WTC11 (cell line): ENCODE results near the gene CMTM4. TPM values are rescaled to one million over a fixed set of nuclear protein-coding genes. Genes with fewer than 3 reads are reported as not detected.

ENCODE experiments used
- ATAC-seq: fragments of 200-7000 bp; cut with Tn5 transposase; 2 replicates; pipeline ENCODE4 v1.10.0; 2021; ENCODE audit warnings: mild to moderate bottlenecking, moderate library complexity
- CTCF ChIA-PET: fragments of 300-600 bp; sonication (Branson Sonifier 250); formaldehyde crosslinking; loops from one replicate; lab custom pipeline; 2021; ENCODE audit warnings: antibody characterized with exemption; lab: Charles Lee
- POLR2A ChIA-PET: fragments of 350-600 bp; sonication (Branson Sonifier 250); formaldehyde crosslinking; loops from one replicate; lab custom pipeline; 2021; ENCODE audit warnings: antibody characterized with exemption; lab: Charles Lee
- DNase-seq: peaks from one replicate; pipeline ENCODE4 v3.0.0; 2021; ENCODE audit warnings: low spot score
- H3K27ac Mint-ChIP-seq: 2 replicates; pipeline ENCODE4 v1.8.0; 2021; ENCODE audit warnings: mixed read lengths
- H3K27me3 Mint-ChIP-seq: 2 replicates; pipeline ENCODE4 v1.8.0; 2021; ENCODE audit warnings: low read depth, mild to moderate bottlenecking, moderate library complexity, mixed read lengths
- H3K36me3 Mint-ChIP-seq: 2 replicates; pipeline ENCODE4 v1.8.0; 2021; ENCODE audit warnings: mixed read lengths
- H3K4me1 Mint-ChIP-seq: 2 replicates; pipeline ENCODE4 v1.8.0; 2022; ENCODE audit warnings: mixed read lengths
- H3K4me3 Mint-ChIP-seq: 2 replicates; pipeline ENCODE4 v1.8.0; 2021; ENCODE audit warnings: mild to moderate bottlenecking, moderate library complexity, mixed read lengths
- H3K9me3 Mint-ChIP-seq: 2 replicates; pipeline ENCODE4 v1.8.0; 2021; ENCODE audit warnings: mixed read lengths
- AFF4 ChIP-seq: sonication (generic); formaldehyde crosslinking; IDR thresholded peaks from 2 replicates; pipeline ENCODE4 v1.8.1; 2023; ENCODE audit warnings: mild to moderate bottlenecking, missing genetic modification reagents, borderline replicate concordance
- ARID4B ChIP-seq: sonication (generic); formaldehyde crosslinking; IDR thresholded peaks from 2 replicates; pipeline ENCODE4 v1.8.0; 2023; ENCODE audit warnings: missing genetic modification reagents, mild to moderate bottlenecking, borderline replicate concordance
- FOXK1 ChIP-seq: sonication (generic); formaldehyde crosslinking; IDR thresholded peaks from 2 replicates; pipeline ENCODE4 v1.8.0; 2022; ENCODE audit warnings: mild to moderate bottlenecking, moderate library complexity, missing genetic modification reagents
- HMGXB4 ChIP-seq: sonication (generic); formaldehyde crosslinking; IDR thresholded peaks from 2 replicates; pipeline ENCODE4 v1.8.1; 2023; ENCODE audit warnings: mild to moderate bottlenecking, moderate library complexity, missing genetic modification reagents
- IRF1 ChIP-seq: sonication (generic); formaldehyde crosslinking; IDR thresholded peaks from 2 replicates; pipeline ENCODE4 v1.8.0; 2023; ENCODE audit warnings: missing genetic modification reagents
- MAX ChIP-seq: sonication (generic); formaldehyde crosslinking; IDR thresholded peaks from 2 replicates; pipeline ENCODE4 v1.8.0; 2022; ENCODE audit warnings: mild to moderate bottlenecking, missing genetic modification reagents
- MLX ChIP-seq: sonication (generic); formaldehyde crosslinking; IDR thresholded peaks from 2 replicates; pipeline ENCODE4 v1.8.1; 2023; ENCODE audit warnings: mild to moderate bottlenecking, missing genetic modification reagents, moderate library complexity
- OVOL2 ChIP-seq: fragments of 250-450 bp; sonication (Bioruptor Pico); IDR thresholded peaks from 2 replicates; pipeline ENCODE4 v1.9.0; 2021; ENCODE audit warnings: mild to moderate bottlenecking, borderline replicate concordance
- SP1 ChIP-seq: sonication (generic); formaldehyde crosslinking; conservative IDR thresholded peaks from 2 replicates; pipeline ENCODE4 v1.8.1; 2022; ENCODE audit warnings: missing genetic modification reagents
- TEAD1 ChIP-seq: sonication (generic); formaldehyde crosslinking; IDR thresholded peaks from 2 replicates; pipeline ENCODE4 v1.8.0; 2022; ENCODE audit warnings: mild to moderate bottlenecking, missing genetic modification reagents
- ZBTB43 ChIP-seq: sonication (generic); formaldehyde crosslinking; IDR thresholded peaks from 2 replicates; pipeline ENCODE4 v1.8.1; 2023; ENCODE audit warnings: mild to moderate bottlenecking, missing genetic modification reagents
- ZNF219 ChIP-seq: sonication (generic); formaldehyde crosslinking; IDR thresholded peaks from 2 replicates; pipeline ENCODE4 v1.8.0; 2023; ENCODE audit warnings: missing genetic modification reagents, mild to moderate bottlenecking, borderline replicate concordance
- ZNF396 ChIP-seq: fragments of 250-450 bp; sonication (Bioruptor Pico); IDR thresholded peaks from 2 replicates; pipeline ENCODE4 v1.8.0; 2021; ENCODE audit warnings: mild to moderate bottlenecking, moderate library complexity, borderline replicate concordance
- ZNF416 ChIP-seq: fragments of 250-450 bp; sonication (Bioruptor Pico); IDR thresholded peaks from 2 replicates; pipeline ENCODE4 v1.9.0; 2021; ENCODE audit warnings: mild to moderate bottlenecking, inconsistent platforms
- ZNF512 ChIP-seq: sonication (generic); formaldehyde crosslinking; IDR thresholded peaks from 2 replicates; pipeline ENCODE4 v1.8.1; 2022; ENCODE audit warnings: missing genetic modification reagents, borderline replicate concordance
- total RNA-seq: library from RNA; stranded (reverse); gene quantifications from 3 replicates; pipeline ENCODE4 v1.2.3, GENCODE V29; 2021

CMTM4 gene
- total RNA-seq, 1 experiment from 2014 or later = 56.2 TPM

- no peak for TF ChIP-seq ARID4B
- no peak for TF ChIP-seq MLX (CRISPR knock-in tag)
- no peak for TF ChIP-seq IRF1 (CRISPR knock-in tag)
- no peak for TF ChIP-seq ZNF512 (CRISPR knock-in tag)
- TF ChIP-seq FOXK1 (CRISPR knock-in tag) = no peak
- TF ChIP-seq, all 79 proteins: peak for 0
Measured at GRCh38 chr16:66616169-66616568, 80.4 kb downstream of the CMTM4 start (continued).

GRCh38 chr16:66614161-66614802 lies 82.3 kb downstream of the CMTM4 start:
- ChIA-PET POLR2A (no interaction called here), CTCF (no interaction called here)
- Mint-ChIP-seq H3K36me3 (peaks cover 51% of the 10 kb centered on the region), H3K4me1 (peaks cover 28% of the 10 kb centered on the region), H3K27me3 (no peaks in the 10 kb centered on the region), H3K9me3 (no peaks in the 10 kb centered on the region), H3K27ac (no peak overlapping the region), H3K4me3 (no peak overlapping the region)
- TF ChIP-seq OVOL2 (CRISPR knock-in tag) = no peak
- TF ChIP-seq SP1 (CRISPR knock-in tag) = no peak
- ATAC-seq (no peak), DNase-seq (no peak)

- no peak overlapping the region for H3K4me3 Mint-ChIP-seq
- DNase-seq = no peak
- ChIA-PET CTCF (interaction anchor here (1.4 kb wide), 1 partner anchor 39 kb away, joined by 4 read pairs; no protein-coding TSS in a partner anchor), POLR2A (no interaction called here)
- no peak overlapping the region for H3K27ac Mint-ChIP-seq
- H3K9me3 Mint-ChIP-seq = no peaks in the 10 kb centered on the region
- H3K27me3 Mint-ChIP-seq = no peaks in the 10 kb centered on the region
- peaks cover 45% of the 10 kb centered on the region for H3K36me3 Mint-ChIP-seq
- peaks cover 28% of the 10 kb centered on the region for H3K4me1 Mint-ChIP-seq
- no peak for ATAC-seq
- TF ChIP-seq ZNF416 (CRISPR knock-in tag) (no peak), ZBTB43 (CRISPR knock-in tag) (no peak), ZNF396 (CRISPR knock-in tag) (no peak), TEAD1 (CRISPR knock-in tag) (no peak), AFF4 (CRISPR knock-in tag) (no peak), ZNF219 (CRISPR knock-in tag) (no peak), MAX (CRISPR knock-in tag) (no peak), HMGXB4 (CRISPR knock-in tag) (no peak), OVOL2 (CRISPR knock-in tag) (no peak), IRF1 (CRISPR knock-in tag) (no peak)
Measured at GRCh38 chr16:66612422-66612821, 84.1 kb downstream of the CMTM4 start.
